ENCODE results near the gene PHAF1.

Gene PHAF1

DNA sequence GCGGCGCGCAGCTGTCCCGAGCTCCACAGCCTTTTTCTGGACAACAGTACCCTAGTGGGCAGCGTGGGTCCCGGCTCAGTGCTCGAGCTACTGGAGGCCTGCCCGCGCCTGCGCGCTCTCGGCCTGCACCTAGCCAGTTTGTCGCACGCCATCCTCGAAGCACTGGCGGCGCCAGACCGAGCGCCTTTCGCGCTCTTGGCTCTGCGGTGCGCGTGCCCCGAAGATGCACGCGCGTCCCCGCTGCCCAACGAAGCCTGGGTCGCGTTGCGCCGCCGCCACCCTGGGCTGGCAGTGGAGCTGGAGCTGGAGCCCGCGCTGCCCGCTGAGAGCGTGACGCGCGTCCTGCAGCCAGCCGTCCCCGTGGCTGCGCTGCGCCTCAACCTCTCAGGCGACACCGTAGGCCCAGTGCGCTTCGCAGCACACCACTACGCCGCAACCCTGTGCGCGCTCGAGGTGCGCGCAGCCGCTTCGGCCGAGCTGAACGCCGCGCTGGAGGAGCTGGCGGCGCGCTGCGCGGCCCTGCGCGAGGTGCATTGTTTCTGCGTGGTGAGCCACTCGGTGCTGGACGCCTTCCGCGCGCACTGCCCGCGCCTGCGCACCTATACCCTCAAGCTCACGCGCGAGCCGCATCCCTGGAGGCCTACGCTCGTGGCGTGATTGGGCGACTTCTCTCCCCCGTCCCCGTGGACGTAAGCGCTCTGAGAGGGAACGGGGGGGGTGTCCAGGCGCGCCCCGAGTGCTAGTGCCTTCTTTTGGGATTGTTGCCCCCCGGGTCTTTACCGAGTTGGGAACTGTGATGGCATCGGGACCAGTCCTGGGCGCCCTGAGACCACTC, 53.6 kb downstream of the PHAF1 start:
- no peak for DNase-seq (ENCODE audit: low read depth)

DNA sequence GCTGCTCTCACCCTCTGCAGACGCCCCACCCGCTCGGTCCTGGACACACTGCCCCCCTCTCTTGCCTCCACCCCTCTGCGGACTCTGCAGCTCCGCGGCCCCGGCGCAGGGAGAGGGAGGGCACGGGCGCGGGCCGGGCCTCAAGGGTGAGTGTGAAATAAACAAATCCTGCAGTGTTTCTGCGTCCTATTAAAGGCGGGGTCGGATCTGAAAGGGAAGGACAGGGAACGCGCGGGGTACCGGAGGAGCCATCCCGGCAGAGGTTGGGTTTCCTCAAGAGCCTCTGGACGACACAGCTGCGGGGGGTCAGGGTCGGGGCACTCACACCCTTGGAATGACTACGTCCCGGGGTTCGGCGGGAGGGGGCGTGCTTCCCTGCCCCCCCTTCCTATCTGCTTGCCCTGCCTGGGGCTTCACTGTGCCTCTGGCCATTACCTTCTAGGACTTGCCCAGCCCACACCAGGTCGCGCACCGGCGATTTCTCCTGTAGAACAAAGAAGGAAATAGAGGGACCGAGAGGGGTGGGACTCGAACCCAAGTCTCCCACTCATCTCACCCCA, 54.3 kb downstream of the PHAF1 start:
- DNase-seq (ENCODE audit: low read depth), result no peak

DNA sequence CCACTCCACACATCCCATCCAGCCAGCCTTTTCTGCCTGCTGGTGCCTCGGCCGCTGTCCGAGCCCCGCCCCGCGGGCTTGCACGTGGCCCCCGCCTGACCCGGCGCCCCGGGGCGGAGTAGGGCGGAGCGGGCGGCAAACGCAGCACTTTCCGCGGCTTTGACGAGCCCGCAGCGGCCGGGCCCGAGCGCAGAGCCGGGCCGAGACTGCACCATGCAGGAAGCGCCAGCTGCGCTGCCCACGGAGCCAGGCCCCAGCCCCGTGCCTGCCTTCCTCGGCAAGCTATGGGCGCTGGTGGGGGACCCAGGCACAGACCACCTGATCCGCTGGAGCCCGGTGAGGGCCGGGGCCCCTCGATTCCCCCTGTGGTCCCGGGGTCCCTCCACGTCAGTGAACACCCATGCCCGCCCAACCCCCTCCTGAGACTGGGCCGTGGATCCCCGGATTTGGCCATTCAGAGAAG, 54.9 kb downstream of the PHAF1 start, which contains the start of gene HSF4:
Gene HSF4, plus strand, starts transcription at position 147 of the 463 bp plus-strand sequence. Its CDS starts 67 bp downstream, at position 214.
- no peak for DNase-seq (ENCODE audit: low read depth)

DNA sequence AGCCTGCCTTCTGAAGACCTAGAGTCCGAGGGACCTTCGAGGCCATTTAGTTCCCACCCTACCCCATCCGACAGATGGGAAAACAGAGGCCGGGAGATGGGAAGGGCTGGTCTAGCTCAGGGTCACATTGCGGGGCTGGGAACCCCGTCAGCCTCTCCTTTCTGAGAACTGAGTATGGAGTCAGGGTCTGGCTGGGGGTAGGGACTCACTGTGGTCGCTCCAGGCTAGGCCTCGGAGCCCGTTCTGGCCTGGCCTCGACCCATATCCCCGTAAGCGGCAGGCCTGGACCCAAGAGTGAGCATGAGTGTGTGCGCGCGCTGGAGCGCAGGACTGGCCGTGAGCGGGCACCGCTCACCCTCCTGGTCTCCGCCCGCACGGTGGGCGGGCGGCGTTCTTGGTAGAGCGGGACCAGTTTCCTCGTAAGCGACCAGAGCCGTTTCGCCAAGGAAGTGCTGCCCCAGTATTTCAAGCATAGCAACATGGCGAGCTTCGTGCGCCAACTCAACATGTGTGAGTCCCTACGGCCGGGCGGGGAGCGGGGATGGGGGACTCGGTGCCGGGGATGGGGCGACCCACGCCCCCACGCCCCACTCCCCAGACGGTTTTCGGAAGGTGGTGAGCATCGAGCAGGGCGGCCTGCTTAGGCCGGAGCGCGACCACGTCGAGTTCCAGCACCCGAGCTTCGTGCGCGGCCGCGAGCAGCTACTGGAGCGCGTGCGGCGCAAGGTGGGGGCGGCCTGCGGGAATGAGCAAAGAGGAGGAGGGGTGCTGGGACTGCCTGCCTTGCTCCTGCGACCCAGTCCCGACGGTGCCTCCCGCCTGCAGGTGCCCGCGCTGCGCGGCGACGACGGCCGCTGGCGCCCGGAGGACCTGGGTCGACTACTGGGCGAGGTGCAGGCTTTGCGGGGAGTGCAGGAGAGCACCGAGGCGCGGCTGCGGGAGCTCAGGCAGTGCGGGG, 55.7 kb downstream of the PHAF1 start:
- no peak for DNase-seq (ENCODE audit: low read depth)

DNA sequence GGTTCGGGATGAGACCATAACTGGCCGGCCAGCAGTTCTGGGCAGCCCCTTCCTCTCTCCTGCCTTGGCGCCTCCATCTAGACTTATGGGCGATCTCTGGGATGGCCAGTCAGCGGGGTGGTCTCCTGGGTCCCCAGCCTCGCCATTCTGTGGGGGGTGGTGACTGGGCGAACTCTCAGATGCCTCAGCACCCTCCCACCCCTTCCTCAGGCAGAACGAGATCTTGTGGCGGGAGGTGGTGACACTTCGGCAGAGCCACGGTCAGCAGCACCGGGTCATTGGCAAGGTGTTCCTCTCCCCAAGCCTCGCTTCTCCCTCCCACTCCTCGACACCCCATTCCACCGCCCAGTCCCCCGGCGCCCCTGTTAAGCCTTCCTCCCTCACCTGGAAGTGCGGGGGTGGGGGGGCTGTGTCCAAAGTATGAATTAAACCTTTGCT, 56.4 kb downstream of the PHAF1 start:
- DNase-seq (ENCODE audit: low read depth), result no peak

DNA sequence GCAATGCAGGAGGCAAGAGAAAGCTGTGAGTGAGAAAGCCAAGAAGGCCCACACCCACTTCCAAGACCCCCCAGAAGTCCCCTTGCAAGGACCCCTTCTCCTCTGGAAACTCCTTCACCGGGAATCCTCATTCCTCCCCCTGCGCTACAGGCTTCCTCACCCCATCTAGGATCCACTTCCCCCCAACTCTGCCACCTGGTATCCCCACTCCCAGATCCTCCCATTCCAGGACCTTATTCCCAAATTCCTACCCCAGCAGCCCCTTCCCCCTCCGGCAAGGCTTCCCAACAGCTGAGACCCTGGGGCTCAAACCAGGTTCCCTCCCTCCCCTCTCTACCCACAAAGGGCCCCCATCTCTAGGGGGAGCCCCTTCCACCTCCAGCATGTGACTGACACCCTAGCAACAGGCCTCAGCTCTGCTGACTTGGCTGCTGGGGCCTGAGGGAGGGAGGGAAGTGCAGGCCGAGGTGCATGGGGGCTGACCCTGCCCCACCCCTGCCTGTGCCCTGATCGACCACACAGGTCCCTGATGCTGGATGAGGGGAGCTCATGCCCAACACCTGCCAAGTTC, 56.9 kb downstream of the PHAF1 start:
- DNase-seq (ENCODE audit: low read depth), result no peak

DNA sequence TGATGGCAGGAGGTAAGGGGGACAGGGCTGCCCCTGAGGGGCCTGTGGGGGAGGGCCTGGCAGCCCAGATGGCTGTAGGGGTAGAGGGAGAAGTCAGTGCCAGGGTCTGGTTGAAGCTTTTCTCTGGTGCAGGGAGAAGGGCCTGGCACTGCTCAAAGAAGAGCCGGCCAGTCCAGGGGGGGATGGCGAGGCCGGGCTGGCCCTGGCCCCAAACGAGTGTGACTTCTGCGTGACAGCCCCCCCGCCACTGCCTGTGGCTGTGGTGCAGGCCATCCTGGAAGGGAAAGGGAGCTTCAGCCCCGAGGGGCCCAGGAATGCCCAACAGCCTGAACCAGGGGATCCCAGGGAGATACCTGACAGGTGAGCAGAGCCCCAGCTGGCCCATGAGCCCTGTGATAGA, 57.8 kb downstream of the PHAF1 start:
- DNase-seq (ENCODE audit: low read depth), result no peak

DNA sequence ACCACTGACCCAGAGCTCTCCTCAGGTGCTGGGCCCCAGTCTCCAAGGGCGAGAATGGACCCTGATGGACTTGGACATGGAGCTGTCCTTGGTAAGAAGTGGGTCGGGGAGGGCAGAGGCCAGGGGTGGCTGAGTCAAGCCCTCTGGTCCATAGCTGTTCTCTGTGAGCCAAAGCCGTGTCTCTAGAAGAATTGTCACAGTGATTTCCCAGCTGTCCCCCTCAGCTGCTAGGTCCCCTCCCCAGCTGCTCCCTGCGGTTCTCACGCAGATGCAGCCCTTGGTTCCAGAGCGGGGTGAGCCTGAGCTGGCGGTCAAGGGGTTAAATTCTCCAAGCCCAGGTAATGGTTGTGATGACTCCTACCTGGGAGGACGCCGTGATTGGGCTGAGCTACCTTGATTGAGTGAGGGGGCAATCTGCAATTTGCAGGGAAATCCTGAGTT, 59.3 kb downstream of the PHAF1 start:
- no peak for DNase-seq (ENCODE audit: low read depth)

DNA sequence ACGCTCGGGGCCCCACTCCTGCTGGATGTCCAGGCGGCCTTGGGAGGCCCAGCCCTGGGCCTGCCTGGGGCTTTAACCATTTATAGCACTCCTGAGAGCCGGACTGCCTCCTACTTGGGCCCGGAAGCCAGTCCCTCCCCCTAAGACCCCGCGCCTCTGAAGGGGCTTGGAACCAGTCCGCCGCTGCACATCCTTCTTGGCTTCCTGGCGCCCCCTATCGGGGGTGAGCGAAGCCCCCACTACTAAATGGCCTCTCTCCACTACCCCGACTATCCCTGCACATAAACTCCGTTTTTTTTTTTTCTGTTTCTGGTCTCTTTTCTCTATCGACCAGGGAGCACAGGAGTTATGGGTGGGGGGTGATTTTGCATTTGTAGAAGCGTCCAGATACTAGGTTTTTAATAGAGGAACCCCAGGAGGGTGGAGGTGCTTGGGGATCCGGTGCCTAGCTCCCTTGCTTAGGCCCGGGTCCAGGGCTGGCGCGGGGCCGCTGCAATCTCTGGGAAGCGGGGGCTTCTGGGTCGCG, 60.0 kb downstream of the PHAF1 start:
- DNase-seq (ENCODE audit: low read depth), result no peak

DNA sequence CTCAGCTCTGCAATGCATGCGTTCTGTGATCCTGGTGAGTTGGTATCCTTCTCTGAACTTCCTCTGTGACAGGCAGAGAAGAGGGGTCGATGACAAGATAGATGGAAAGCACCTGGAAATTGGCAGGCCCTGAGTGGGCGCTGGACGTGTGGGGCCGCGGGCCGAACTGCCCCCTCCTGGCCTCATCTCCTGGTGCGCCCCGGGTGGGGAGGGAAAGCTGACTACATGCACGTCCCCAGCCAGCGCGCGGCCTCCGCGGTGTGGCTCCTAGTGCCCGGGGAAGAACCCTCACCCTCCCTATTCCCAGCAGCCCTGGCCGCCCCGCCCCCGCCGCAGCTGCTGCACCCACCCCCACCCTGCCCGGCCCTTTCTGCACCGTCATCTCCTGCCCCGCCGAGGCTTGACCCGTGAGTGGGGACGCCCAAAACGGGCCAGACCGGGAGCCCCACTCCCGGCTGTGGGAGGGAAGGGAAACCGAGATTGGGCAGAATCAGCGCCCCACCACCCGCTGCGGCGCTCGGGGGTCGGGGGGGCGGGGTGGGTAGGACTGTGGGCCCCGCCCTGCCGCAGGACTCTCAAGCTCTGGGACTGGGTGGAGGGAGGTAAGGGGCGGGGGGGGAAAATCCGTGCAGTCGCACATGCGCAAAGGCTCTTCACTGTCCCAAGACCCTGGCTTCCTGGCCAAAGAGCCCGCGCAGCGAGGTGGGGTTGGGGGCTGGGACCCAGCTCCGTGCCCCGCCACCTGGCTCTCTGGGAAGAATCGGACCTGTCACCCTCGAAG, 60.6 kb downstream of the PHAF1 start, which contains the start of gene NOL3:
Gene NOL3, plus strand, starts transcription at position 371 of the 781 bp plus-strand sequence.
- no peak for DNase-seq (ENCODE audit: low read depth)

DNA sequence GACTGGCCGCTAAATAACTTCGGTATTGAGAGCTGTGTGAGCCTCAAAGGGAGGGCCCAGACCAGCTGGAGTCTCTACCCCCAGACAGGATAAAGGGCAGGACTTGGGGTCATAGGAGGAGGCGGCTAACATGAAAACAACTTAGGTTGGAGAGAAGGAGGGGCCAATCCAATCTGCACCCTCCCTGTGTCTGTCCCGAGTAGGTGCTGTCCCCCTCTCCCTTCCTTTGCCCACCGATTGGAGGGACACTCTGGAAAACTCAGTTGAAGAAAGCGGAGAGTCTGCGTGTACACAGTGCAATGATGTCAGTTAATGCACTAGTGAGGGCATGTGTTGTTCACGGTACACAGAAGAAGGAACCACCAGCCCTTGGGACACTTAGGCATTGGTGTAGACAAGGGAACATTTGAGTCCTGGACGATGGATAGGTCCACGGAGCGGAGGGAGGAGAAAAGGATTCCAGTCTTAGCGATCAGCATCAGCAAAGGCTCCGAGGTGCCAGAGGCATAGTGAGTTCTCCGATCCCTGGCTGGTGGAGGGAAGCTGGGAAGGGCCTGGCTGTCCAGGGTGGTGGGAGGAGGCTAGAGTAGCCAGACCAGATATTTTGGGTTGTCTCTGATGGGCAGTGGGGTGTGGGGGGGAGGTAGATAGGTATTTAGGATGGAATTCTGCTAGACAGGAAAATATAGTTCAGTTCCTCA, 61.4 kb downstream of the PHAF1 start:
- DNase-seq (ENCODE audit: low read depth), result no peak

DNA sequence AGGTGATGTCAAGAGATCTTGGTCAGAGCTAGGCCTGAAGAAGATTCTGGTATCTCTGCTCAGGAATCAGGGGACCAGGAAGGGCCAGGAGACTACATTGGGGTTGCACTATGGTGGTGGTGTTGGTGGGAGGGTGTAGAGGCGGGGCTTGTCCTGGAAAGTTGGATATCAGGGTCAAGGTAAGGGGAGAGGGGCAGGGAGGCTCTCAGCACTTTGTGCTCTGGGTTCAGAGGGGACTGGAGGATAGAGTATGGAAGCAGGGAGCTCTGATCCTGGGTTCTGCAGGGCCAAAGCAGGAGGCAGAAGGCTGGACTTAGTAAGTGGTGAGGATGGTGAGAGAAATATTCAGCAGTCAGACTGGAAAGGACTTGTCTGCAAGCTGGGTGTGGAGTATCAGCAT, 63.6 kb downstream of the PHAF1 start:
- no peak for DNase-seq (ENCODE audit: low read depth)

DNA sequence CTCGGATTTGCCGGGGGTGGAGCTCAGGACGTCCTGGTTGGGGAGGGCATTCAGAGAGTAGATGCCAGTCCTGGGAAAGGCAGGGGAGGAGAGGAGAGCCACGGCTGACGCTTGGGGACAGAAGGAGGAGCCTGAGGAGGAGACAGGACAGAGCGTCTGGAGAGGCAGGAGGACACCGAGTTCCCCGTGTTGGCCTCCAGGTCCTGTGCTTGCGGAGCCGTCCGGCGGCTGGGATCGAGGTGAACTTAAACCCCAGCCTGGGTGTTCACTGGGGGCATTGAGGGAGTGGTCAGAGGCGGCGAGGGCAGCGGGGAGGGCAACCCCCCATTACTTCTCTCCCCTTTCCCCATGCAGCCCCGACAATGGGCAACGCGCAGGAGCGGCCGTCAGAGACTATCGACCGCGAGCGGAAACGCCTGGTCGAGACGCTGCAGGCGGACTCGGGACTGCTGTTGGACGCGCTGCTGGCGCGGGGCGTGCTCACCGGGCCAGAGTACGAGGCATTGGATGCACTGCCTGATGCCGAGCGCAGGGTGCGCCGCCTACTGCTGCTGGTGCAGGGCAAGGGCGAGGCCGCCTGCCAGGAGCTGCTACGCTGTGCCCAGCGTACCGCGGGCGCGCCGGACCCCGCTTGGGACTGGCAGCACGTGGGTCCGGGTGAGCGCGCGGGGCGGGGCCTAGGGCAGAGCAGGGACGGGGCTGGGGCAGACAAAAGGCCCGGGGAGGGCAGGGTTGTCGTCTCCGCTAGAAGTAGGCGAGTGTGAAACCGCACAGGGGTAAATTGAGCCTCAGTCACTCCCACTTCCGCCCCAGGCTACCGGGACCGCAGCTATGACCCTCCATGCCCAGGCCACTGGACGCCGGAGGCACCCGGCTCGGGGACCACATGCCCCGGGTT, 64.3 kb downstream of the PHAF1 start:
- peak; percentile 47 for DNase-seq (ENCODE audit: low read depth)

DNA sequence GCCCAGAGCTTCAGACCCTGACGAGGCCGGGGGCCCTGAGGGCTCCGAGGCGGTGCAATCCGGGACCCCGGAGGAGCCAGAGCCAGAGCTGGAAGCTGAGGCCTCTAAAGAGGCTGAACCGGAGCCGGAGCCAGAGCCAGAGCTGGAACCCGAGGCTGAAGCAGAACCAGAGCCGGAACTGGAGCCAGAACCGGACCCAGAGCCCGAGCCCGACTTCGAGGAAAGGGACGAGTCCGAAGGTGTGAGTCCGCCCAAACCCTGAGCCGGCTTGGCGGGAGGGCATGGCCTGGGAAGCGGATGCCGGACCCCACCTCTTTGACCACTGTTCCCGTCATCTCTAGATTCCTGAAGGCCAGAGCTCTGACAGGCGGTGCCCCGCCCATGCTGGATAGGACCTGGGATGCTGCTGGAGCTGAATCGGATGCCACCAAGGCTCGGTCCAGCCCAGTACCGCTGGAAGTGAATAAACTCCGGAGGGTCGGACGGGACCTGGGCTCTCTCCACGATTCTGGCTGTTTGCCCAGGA, 65.0 kb downstream of the PHAF1 start:
- DNase-seq (ENCODE audit: low read depth), result no peak

DNA sequence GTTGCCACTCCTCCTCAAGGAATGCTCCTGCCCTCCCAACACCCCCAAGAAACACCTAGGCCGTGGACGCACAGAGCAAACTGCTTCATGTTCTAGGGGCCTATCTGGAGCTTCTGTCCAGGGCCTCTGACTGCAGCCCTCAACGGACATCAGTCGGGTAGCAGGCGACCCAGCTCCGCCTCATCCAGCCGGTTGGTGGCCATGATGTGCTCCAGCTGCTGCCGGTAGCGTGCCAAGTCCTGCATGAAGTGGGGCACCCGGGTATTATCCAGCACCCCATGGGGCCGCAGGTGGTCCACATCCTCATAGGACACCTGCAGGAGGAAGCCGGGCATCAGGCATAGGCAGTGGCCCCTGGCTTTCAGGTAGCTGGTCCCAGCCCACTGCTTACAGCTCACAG, 66.9 kb downstream of the PHAF1 start:
- no peak for DNase-seq (ENCODE audit: low read depth)

DNA sequence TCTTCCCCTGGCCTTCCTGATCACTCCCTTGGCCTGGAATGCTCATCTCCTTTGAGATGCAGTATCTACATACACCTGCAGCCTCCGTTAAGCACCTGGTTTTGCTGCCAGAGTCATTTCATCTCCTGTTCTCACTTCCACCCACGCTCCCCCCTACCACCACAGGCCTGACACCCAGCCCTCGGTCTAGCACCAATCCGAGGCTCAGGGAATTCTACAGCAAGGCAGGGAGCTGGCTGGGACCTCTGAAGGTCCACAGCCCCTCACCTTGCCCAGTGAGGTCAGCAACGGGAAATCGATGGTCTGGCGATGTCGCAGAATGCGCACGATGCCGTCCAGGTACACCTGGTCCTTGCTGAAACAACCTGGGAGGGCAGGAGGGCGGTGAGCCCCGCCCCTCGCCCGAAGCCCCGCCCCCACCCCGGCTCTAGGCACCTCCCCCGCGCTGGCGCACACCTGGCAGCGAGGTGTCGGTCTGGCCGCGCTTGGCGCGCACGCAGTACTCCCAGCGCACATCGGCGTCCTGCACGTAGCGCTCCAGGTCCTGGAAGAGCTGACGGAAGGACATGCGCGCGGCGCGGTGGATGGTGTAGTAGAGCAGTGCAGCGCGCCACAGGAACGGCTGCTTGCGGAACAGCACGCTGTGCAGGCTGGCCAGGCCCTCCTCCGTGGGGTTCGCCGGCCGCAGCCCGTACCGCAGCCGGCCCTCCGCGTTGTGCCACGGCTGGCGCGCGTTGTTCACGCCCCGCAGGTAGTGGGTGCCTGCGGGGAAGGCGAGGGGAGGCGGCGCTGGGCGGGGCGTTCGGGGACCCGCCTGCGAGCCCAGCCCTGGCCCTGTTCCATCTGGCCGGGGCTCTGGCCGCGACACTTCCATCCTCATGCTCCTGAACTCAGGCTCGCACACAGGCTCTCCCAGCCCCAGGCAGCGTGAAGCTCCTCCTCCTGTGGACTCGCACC, 68.3 kb downstream of the PHAF1 start:
- peak; percentile 59 for DNase-seq (ENCODE audit: low read depth)

DNA sequence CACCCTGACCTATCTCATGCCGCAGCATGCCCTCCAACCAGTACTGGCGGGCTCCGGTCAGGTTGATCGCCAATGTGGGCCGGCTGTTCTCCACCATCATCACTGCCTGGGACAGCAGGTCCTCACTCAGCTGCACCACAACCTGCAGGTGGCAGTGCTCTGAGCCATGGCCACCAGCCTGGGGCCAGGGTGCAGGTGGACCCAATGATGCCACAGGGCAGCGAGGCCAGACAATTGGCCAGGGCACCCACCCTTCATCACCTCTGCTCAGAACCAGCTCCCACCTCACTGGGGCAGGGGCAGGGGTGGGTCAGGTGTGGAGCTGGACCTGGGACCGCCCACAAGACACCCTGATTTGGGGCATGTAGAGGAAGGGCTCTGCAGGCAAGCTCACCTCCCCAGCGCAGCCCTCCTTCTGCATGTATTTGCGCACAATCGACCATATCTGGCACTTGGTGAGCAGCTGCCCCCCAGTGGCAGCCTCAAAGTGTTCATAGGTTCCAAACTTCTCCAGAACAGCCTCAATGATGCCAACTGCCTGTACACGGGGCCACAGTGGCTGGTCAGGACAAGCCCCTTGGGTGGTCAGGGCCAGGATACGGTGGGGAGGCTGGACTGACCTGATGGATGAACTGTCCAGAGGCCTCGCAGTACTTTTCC, 69.8 kb downstream of the PHAF1 start:
- no peak for DNase-seq (ENCODE audit: low read depth)
